OCI-LY3 (cell line): ENCODE measurements around the gene MAB21L2.

Experiments
- H2AFZ ChIP-seq: fragments of 200-600, 300-600 bp; shearing (Covaris generic); 2 replicates; pipeline ENCODE4 v1.6.0; 2014; ENCODE audit warnings: antibody characterized with exemption, low read depth, low read length
- H3K27ac ChIP-seq: fragments of 200-600, 300-600 bp; sonication (generic); 2 replicates; pipeline ENCODE4 v1.5.1; 2014; ENCODE audit warnings: mild to moderate bottlenecking, low read length, moderate library complexity, mixed read lengths
- H3K27me3 ChIP-seq: fragments of 200-600, 300-600 bp; sonication (generic); 2 replicates; pipeline ENCODE4 v1.6.1; 2014; ENCODE audit warnings: low read depth, low read length, mixed read lengths
- H3K36me3 ChIP-seq: fragments of 200-600, 300-600 bp; sonication (generic); replicated peaks from 2 replicates; pipeline ENCODE3; 2014; ENCODE audit warnings: low read depth, low read length, mixed read lengths
- H3K4me1 ChIP-seq: fragments of 300-600, 200-600 bp; sonication (generic); 2 replicates; pipeline ENCODE4 v1.6.1; 2014; ENCODE audit warnings: low read length, mixed read lengths
- H3K4me2 ChIP-seq: fragments of 200-600, 300-600 bp; sonication (generic); 2 replicates; pipeline ENCODE4 v1.6.1; 2014; ENCODE audit warnings: low read length, mixed read lengths
- H3K4me3 ChIP-seq: fragments of 300-600, 200-600 bp; sonication (generic); 2 replicates; pipeline ENCODE4 v1.5.1; 2014; ENCODE audit warnings: antibody characterized with exemption, mild to moderate bottlenecking, low read length, moderate library complexity
- H3K79me2 ChIP-seq: fragments of 300-600, 200-600 bp; shearing (Covaris generic); 2 replicates; pipeline ENCODE4 v1.6.1; 2014; ENCODE audit warnings: mild to moderate bottlenecking, low read length, mixed read lengths
- H3K9ac ChIP-seq: fragments of 300-600, 200-600 bp; shearing (Covaris generic); 2 replicates; pipeline ENCODE4 v1.6.0; 2014; ENCODE audit warnings: mild to moderate bottlenecking, low read length, moderate library complexity
- H3K9me3 ChIP-seq: fragments of 200-600, 300-600 bp; shearing (Covaris generic); 2 replicates; pipeline ENCODE4 v1.6.1; 2014; ENCODE audit warnings: low read length, mixed read lengths; ENCODE audit not compliant: insufficient read depth
- H4K20me1 ChIP-seq: fragments of 200-600, 300-600 bp; sonication (generic); 2 replicates; pipeline ENCODE4 v1.6.1; 2016; ENCODE audit warnings: low read length, mixed read lengths; ENCODE audit not compliant: insufficient read depth
- CTCF ChIP-seq: fragments of 200-600, 300-600 bp; sonication (generic); IDR thresholded peaks from 2 replicates; pipeline ENCODE4 v1.5.1; 2014; ENCODE audit warnings: antibody characterized with exemption, low read length, low read depth
- EZH2phosphoT487 ChIP-seq: fragments of 200-600 bp; shearing (Covaris generic); IDR thresholded peaks from 2 replicates; pipeline ENCODE4 v1.6.1; 2018; ENCODE audit warnings: antibody characterized with exemption, mixed run types, low read depth

The MAB21L2 gene

GRCh38 chr4:150591904-150592303 is 10.0 kb downstream of the MAB21L2 start:
- Histone ChIP-seq H3K27ac (no peak overlapping the region), H3K4me2 (peak overlapping the region; percentile 21), H3K36me3 (no peaks in the 10 kb centered on the region), H3K9me3 (no peaks in the 10 kb centered on the region), H4K20me1 (no peaks in the 10 kb centered on the region), H3K79me2 (no peaks in the 10 kb centered on the region), H2AFZ (no peak overlapping the region), H3K27me3 (no peaks in the 10 kb centered on the region), H3K4me1 (peaks cover 12% of the 10 kb centered on the region), H3K4me3 (no peak overlapping the region), H3K9ac (no peak overlapping the region)
- TF ChIP-seq EZH2phosphoT487 = no peak
- no peak for TF ChIP-seq CTCF

- Histone ChIP-seq H3K79me2 (no peaks in the 10 kb centered on the region), H3K4me2 (no peak overlapping the region), H4K20me1 (no peaks in the 10 kb centered on the region), H3K27me3 (no peaks in the 10 kb centered on the region), H3K9ac (no peak overlapping the region), H3K4me1 (peaks cover 12% of the 10 kb centered on the region), H3K4me3 (no peak overlapping the region), H3K27ac (no peak overlapping the region), H3K36me3 (no peaks in the 10 kb centered on the region), H2AFZ (no peak overlapping the region), H3K9me3 (no peaks in the 10 kb centered on the region)
- no peak for TF ChIP-seq EZH2phosphoT487
- peak; percentile 29; the same call in 1 of the 2 replicates for TF ChIP-seq CTCF
Observed at GRCh38 chr4:150593996-150594395, 12.0 kb downstream of the MAB21L2 start.

- Histone ChIP-seq H3K79me2 (no peaks in the 10 kb centered on the region), H3K4me2 (no peak overlapping the region), H3K9ac (no peak overlapping the region), H3K4me3 (no peak overlapping the region), H4K20me1 (no peaks in the 10 kb centered on the region), H3K27me3 (no peaks in the 10 kb centered on the region), H2AFZ (no peak overlapping the region), H3K4me1 (peaks cover 18% of the 10 kb centered on the region), H3K27ac (no peak overlapping the region), H3K9me3 (no peaks in the 10 kb centered on the region), H3K36me3 (no peaks in the 10 kb centered on the region)
- TF ChIP-seq CTCF (no peak), EZH2phosphoT487 (no peak)
Observed at GRCh38 chr4:150598909-150599308, 17.0 kb downstream of the MAB21L2 start.

- TF ChIP-seq EZH2phosphoT487 = no peak
- TF ChIP-seq CTCF = no peak
- Histone ChIP-seq H3K79me2 (no peaks in the 10 kb centered on the region), H3K4me3 (no peak overlapping the region), H2AFZ (no peak overlapping the region), H3K27me3 (no peaks in the 10 kb centered on the region), H3K36me3 (no peaks in the 10 kb centered on the region), H4K20me1 (no peaks in the 10 kb centered on the region), H3K9me3 (no peaks in the 10 kb centered on the region), H3K27ac (no peak overlapping the region), H3K4me2 (no peak overlapping the region), H3K4me1 (peaks cover 18% of the 10 kb centered on the region), H3K9ac (no peak overlapping the region)
Observed at GRCh38 chr4:150599547-150599946, 17.6 kb downstream of the MAB21L2 start.
